ENCODE results near the gene NME7. TPM values are rescaled to one million over a fixed set of nuclear protein-coding genes. Genes with fewer than 3 reads are reported as not detected.

Gene NME7
- polyA plus RNA-seq, 1 of the 3 experiments (the other 2 are of a cell fraction), result 13.7 TPM

DNA sequence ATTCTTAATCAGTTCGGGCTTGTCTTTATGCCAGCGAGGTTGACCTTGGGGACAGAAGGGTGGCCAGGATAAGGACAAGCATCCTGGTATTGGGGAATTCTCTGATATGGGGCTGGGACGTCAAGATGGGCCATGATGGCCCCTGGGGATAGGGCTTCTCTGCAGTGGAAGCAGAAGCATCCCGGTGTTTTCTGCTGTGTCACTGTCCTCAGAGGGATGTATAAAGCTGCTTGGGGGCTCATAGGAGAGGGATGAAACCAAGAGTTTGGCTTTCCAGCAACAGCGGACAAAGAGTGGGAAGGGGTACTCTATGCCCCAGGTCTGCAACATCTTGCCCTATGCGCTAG lies 262.5 kb downstream of the NME7 start:
- Histone ChIP-seq H3K27me3 (ENCODE audit: insufficient read depth) (no peaks in the 10 kb centered on the region), H4K20me1 (ENCODE audit: insufficient read depth) (no peaks in the 10 kb centered on the region), H2AFZ (ENCODE audit: low read depth) (no peak overlapping the region), H3F3A (replicated peaks; ENCODE audit: insufficient read depth) (peaks cover 20% of the 10 kb centered on the region), H3K4me2 (peak overlapping the region; percentile 81), H3K9me3 (no peaks in the 10 kb centered on the region), H3K9ac (no peak overlapping the region), H3K27ac (ENCODE audit: low read depth in 2 of 2, low read length in 1 of 2) (peak overlapping the region in 1 of 2 experiments; percentile 97; a peak in 2 of 4 replicates), H3K9me2 (no peaks in the 10 kb centered on the region), H3K4me1 (ENCODE audit: control insufficient read depth in 1 of 2, insufficient read depth in 2 of 2, low read depth in 1 of 2, low read length in 1 of 2) (peaks cover 24 to 53% of the 10 kb centered on the region in 2 experiments), H3K4me3 (ENCODE audit: low read depth in 2 of 2, low read length in 1 of 2) (peak overlapping the region; percentile 84 to 85; a peak in 3 of 4 replicates), H3K36me3 (replicated peaks in 1 of 2; ENCODE audit: control insufficient read depth in 1 of 2, insufficient read depth in 2 of 2, low read length in 1 of 2) (no peaks in the 10 kb centered on the region), H3K79me2 (ENCODE audit: insufficient read depth) (peaks cover 35% of the 10 kb centered on the region)
- ChIA-PET POLR2A (interaction anchor here (0.7 to 1.3 kb wide), 8 partner anchors 11 to 413 kb away, joined by 3 to 8 read pairs (median 4); no protein-coding TSS in a partner anchor), CTCF (interaction anchor here (0.7 to 8.9 kb wide), 6 partner anchors 11 to 847 kb away, joined by 3 to 92 read pairs (median 4); no protein-coding TSS in a partner anchor)
- TF ChIP-seq POLR2AphosphoS5 (IDR thresholded peaks at IDR 0.05; ENCODE audit: low read depth, low read length), result no peak
- TF ChIP-seq, protein P1, sequence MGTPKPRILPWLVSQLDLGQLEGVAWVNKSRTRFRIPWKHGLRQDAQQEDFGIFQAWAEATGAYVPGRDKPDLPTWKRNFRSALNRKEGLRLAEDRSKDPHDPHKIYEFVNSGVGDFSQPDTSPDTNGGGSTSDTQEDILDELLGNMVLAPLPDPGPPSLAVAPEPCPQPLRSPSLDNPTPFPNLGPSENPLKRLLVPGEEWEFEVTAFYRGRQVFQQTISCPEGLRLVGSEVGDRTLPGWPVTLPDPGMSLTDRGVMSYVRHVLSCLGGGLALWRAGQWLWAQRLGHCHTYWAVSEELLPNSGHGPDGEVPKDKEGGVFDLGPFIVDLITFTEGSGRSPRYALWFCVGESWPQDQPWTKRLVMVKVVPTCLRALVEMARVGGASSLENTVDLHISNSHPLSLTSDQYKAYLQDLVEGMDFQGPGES (IDR thresholded peaks at IDR 0.05; ENCODE audit: low read depth, low read length), result no peak
- no peak for TF ChIP-seq EZH2phosphoT487 (IDR thresholded peaks at IDR 0.05; ENCODE audit: borderline replicate concordance, low read depth)
- TF ChIP-seq RXRA (IDR thresholded peaks at IDR 0.05; ENCODE audit: borderline replicate concordance, low read depth), result no peak
- TF ChIP-seq, protein P2, sequence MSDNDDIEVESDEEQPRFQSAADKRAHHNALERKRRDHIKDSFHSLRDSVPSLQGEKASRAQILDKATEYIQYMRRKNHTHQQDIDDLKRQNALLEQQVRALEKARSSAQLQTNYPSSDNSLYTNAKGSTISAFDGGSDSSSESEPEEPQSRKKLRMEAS (IDR thresholded peaks at IDR 0.05; ENCODE audit: low read depth), result no peak
- TF ChIP-seq, protein P3, sequence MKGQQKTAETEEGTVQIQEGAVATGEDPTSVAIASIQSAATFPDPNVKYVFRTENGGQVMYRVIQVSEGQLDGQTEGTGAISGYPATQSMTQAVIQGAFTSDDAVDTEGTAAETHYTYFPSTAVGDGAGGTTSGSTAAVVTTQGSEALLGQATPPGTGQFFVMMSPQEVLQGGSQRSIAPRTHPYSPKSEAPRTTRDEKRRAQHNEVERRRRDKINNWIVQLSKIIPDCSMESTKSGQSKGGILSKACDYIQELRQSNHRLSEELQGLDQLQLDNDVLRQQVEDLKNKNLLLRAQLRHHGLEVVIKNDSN (IDR thresholded peaks at IDR 0.05; ENCODE audit: borderline replicate concordance, low read depth), result no peak
- no peak for TF ChIP-seq FOXJ3 (CRISPR knock-in tag; IDR thresholded peaks at IDR 0.05)
- TF ChIP-seq GATA2 (CRISPR knock-in tag; IDR thresholded peaks at IDR 0.05), result no peak
- TF ChIP-seq GABPA (IDR thresholded peaks at IDR 0.05; ENCODE audit: low read depth), result no peak
- no peak for TF ChIP-seq RCOR1 (IDR thresholded peaks at IDR 0.05; ENCODE audit: low read length)
- TF ChIP-seq MXI1 (IDR thresholded peaks at IDR 0.05; ENCODE audit: low read depth, low read length), result no peak
- TF ChIP-seq RFX5 (IDR thresholded peaks at IDR 0.05; ENCODE audit: low read length), result no peak
- TF ChIP-seq, protein P4, sequence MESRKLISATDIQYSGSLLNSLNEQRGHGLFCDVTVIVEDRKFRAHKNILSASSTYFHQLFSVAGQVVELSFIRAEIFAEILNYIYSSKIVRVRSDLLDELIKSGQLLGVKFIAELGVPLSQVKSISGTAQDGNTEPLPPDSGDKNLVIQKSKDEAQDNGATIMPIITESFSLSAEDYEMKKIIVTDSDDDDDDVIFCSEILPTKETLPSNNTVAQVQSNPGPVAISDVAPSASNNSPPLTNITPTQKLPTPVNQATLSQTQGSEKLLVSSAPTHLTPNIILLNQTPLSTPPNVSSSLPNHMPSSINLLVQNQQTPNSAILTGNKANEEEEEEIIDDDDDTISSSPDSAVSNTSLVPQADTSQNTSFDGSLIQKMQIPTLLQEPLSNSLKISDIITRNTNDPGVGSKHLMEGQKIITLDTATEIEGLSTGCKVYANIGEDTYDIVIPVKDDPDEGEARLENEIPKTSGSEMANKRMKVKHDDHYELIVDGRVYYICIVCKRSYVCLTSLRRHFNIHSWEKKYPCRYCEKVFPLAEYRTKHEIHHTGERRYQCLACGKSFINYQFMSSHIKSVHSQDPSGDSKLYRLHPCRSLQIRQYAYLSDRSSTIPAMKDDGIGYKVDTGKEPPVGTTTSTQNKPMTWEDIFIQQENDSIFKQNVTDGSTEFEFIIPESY (IDR thresholded peaks at IDR 0.05; ENCODE audit: borderline replicate concordance, low read depth), result no peak
- TF ChIP-seq MEF2A (IDR thresholded peaks at IDR 0.05; ENCODE audit: borderline replicate concordance, low read depth), result no peak
- TF ChIP-seq TEAD4 (IDR thresholded peaks at IDR 0.05; ENCODE audit: borderline replicate concordance, insufficient read depth), result no peak
- no peak for TF ChIP-seq RAD21 (IDR thresholded peaks at IDR 0.05; ENCODE audit: low read length)
- no peak for TF ChIP-seq CHD2 (IDR thresholded peaks at IDR 0.05; ENCODE audit: low read length, partially characterized antibody)
- TF ChIP-seq, protein P5, sequence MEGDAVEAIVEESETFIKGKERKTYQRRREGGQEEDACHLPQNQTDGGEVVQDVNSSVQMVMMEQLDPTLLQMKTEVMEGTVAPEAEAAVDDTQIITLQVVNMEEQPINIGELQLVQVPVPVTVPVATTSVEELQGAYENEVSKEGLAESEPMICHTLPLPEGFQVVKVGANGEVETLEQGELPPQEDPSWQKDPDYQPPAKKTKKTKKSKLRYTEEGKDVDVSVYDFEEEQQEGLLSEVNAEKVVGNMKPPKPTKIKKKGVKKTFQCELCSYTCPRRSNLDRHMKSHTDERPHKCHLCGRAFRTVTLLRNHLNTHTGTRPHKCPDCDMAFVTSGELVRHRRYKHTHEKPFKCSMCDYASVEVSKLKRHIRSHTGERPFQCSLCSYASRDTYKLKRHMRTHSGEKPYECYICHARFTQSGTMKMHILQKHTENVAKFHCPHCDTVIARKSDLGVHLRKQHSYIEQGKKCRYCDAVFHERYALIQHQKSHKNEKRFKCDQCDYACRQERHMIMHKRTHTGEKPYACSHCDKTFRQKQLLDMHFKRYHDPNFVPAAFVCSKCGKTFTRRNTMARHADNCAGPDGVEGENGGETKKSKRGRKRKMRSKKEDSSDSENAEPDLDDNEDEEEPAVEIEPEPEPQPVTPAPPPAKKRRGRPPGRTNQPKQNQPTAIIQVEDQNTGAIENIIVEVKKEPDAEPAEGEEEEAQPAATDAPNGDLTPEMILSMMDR (IDR thresholded peaks at IDR 0.05), result no peak
- TF ChIP-seq ELF1 (IDR thresholded peaks at IDR 0.05), result no peak
- TF ChIP-seq NFIC (IDR thresholded peaks at IDR 0.05; ENCODE audit: borderline replicate concordance), result no peak
- 87% methylated on average over 5 of the region's 6 CpGs for WGBS (ENCODE audit: low lambda C conversion rate)
- no peak for DNase-seq

Data from SK-N-SH (cell line).